AG04450 (cell line): Measurements from ENCODE around the gene PLCG2. TPM values are rescaled to one million over a fixed set of nuclear protein-coding genes. Genes with fewer than 3 reads are reported as not detected.

Source experiments
- CTCF ChIA-PET: fragments of 300-600, 350-600 bp; formaldehyde crosslinking; extraction: SDS; loops from one replicate; lab custom pipeline; 2022; ENCODE audit warnings: antibody characterized with exemption, inconsistent platforms; lab: Charles Lee
- POLR2A ChIA-PET: fragments of 350-600 bp; formaldehyde crosslinking; extraction: SDS; loops from one replicate; lab custom pipeline; 2021; ENCODE audit warnings: antibody characterized with exemption, inconsistent platforms; lab: Yijun Ruan, JAX
- DNase-seq: peaks from one replicate; pipeline ENCODE4 v3.0.0-alpha.2; 2011; ENCODE audit warnings: low read depth, low spot score
- H3K27ac ChIP-seq: one replicate; pipeline ENCODE4 v1.5.1; 2012; ENCODE audit warnings: low read depth, low read length, control low read depth
- H3K27me3 ChIP-seq: one replicate; pipeline ENCODE4 v1.6.0; 2012; ENCODE audit warnings: low read length; ENCODE audit not compliant: control insufficient read depth, insufficient read depth
- H3K4me3 ChIP-seq: 2 replicates; pipeline ENCODE4 v1.5.1; 2011; ENCODE audit warnings: mild to moderate bottlenecking, low read depth, low read length, control low read depth
- H3K9me3 ChIP-seq: 2 replicates; pipeline ENCODE4 v1.5.1; 2012; ENCODE audit warnings: low read length; ENCODE audit not compliant: control insufficient read depth, insufficient read depth
- polyA plus RNA-seq: library from polyadenylated mRNA; depleted of rRNA; stranded (reverse); fragments of >200 nt; gene quantifications from 2 replicates; pipeline ENCODE4 v1.2.3, GENCODE V29; 2011
- TF ChIP-seq, protein P1 (sequence below): IDR thresholded peaks from 2 replicates; pipeline ENCODE4 v1.5.1; 2011; ENCODE audit warnings: low read depth, low read length, control low read depth, inconsistent platforms

PLCG2 gene
- polyA plus RNA-seq, 1 experiment, result 0.16 TPM

DNA sequence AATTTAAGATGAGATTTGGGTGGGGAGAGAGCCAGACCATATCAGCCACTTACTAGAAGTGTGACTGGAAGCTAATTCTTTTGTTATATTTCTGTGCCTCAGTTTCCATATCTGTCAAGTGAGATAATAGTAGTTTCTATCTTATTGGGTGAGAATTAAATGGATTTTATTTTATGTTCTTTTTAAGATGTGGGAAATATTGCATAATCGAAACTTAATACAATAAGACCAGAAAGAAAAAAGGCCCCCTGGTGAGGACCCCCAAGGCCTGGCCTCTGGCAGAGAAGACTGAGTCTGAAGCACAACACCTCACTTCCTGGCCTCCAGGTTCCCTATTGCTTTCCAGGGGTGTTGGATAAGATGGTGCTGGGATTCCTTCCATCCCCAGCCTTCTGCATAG is 13.7 kb downstream of the PLCG2 start:
- ChIA-PET CTCF (no interaction called here), POLR2A (no interaction called here)
- Histone ChIP-seq H3K27ac (no peak overlapping the region), H3K27me3 (peaks cover 4% of the 10 kb centered on the region), H3K9me3 (no peaks in the 10 kb centered on the region), H3K4me3 (no peak overlapping the region)
- TF ChIP-seq, protein P1, sequence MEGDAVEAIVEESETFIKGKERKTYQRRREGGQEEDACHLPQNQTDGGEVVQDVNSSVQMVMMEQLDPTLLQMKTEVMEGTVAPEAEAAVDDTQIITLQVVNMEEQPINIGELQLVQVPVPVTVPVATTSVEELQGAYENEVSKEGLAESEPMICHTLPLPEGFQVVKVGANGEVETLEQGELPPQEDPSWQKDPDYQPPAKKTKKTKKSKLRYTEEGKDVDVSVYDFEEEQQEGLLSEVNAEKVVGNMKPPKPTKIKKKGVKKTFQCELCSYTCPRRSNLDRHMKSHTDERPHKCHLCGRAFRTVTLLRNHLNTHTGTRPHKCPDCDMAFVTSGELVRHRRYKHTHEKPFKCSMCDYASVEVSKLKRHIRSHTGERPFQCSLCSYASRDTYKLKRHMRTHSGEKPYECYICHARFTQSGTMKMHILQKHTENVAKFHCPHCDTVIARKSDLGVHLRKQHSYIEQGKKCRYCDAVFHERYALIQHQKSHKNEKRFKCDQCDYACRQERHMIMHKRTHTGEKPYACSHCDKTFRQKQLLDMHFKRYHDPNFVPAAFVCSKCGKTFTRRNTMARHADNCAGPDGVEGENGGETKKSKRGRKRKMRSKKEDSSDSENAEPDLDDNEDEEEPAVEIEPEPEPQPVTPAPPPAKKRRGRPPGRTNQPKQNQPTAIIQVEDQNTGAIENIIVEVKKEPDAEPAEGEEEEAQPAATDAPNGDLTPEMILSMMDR, result no peak
- no peak for DNase-seq

DNA sequence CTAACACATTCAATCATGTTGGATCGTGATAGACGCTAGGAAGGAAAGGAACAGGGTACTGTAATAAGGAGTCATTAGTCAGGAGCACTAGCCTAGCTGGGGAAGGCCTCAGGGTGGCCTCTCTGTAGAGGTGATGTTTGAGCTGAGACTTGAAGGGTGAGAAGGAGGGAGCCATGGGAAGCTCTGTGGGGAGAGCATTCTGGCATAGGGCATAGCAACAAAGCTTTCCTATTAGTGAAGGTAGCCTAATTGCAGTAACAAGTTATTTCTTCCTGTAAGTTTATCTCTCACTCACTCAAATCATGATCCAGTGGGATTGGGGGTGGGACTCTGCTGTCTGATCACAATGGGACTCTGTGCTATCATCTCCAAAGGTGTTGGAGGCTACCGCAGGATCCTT is 16.1 kb downstream of the PLCG2 start:
- ChIA-PET POLR2A (no interaction called here), CTCF (no interaction called here)
- DNase-seq, result no peak
- Histone ChIP-seq H3K27me3 (peaks cover 4% of the 10 kb centered on the region), H3K4me3 (no peak overlapping the region), H3K27ac (no peak overlapping the region), H3K9me3 (no peaks in the 10 kb centered on the region)
- TF ChIP-seq, protein P1, result no peak

DNA sequence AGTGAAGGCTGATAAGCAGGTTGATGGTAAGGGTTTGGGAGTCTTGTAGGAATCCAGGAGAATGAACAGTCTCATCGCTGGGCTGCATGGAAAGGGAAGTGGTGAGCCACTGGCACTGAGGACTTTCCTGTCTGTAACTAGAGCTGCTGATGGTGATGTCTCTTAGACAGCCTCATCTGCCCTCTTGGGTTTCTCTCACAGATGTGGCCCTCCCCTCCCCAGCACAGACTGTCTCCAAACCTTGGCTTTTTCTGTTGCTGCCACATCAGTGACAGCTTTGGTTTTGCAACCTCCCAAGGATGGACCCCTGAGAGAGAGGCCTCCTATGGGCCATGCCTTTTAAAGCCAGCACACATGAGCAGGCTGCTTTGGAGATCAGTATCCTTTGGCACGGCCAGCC is 16.9 kb downstream of the PLCG2 start:
- Histone ChIP-seq H3K27ac (no peak overlapping the region), H3K4me3 (no peak overlapping the region), H3K9me3 (no peaks in the 10 kb centered on the region), H3K27me3 (peaks cover 4% of the 10 kb centered on the region)
- DNase-seq, result no peak
- POLR2A ChIA-PET, result no interaction called here
- TF ChIP-seq, protein P1, result no peak
- CTCF ChIA-PET, result no interaction called here

DNA sequence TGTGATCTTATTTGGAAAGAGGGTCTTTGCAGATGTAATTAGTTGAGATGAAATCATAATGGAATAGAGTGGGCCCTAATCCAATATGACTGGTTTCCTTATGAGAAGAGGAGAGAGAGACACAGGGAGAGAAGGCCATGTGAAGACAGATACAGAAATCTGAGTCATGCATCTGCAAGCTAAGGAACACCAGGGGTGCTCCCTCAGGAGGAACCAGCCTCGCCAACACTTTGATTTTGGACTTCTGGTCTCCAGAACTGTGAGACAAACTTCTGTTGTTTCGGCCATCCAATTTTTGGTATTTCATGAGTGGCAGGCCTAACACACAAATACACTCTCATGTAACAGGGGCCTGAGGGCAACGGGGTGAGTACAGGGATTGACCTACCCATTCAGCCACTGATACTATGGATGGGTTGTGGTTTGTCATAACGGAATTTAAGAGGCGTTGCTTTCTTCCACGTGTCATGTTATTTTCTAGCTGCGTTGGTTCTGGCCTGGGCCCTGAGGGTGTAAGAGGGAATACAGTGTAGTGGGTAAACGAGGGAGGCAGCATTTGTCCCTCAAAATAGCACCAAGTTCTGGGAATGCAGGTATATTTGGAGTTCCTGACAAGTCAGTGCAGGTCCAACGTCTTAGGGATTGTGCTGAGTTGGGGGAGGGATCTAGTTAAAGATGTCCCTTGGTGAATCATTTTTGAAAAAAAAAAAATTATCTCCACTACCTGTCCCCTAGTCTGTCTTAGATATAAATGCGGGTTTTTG is 17.7 kb downstream of the PLCG2 start:
- no peak for DNase-seq
- POLR2A ChIA-PET, result no interaction called here
- CTCF ChIA-PET, result no interaction called here
- H3K4me3 ChIP-seq, result no peak overlapping the region
- H3K27me3 ChIP-seq, result peaks cover 4% of the 10 kb centered on the region
- H3K9me3 ChIP-seq, result no peaks in the 10 kb centered on the region
- no peak overlapping the region for H3K27ac ChIP-seq
- TF ChIP-seq, protein P1, result no peak

DNA sequence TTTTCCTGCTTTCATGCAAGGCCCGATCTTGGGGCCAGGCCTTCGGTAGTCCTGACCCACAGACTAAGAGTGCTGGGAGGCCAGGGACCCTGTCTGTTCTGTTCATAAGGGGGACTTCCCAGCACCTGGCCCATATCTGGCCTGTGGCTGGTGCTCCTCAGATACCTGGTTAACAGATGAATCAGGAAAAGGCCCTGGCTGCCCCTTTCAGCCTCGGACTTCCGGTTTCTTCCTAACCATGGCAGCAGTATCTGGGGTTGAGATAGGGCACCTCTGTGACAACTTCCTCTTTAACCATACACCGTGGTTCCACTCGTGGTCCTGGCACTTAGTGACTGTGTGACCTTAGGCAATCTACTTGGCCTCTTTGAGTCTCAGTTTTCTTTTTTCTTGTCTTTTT is 18.4 kb downstream of the PLCG2 start:
- ChIA-PET POLR2A (no interaction called here), CTCF (no interaction called here)
- Histone ChIP-seq H3K27me3 (peaks cover 2% of the 10 kb centered on the region), H3K4me3 (no peak overlapping the region), H3K27ac (no peak overlapping the region), H3K9me3 (no peaks in the 10 kb centered on the region)
- TF ChIP-seq, protein P1, result no peak
- DNase-seq, result no peak
